Activated CD8-positive, alpha-beta memory T cell treated with anti-CD3 and anti-CD28 coated beads, Interleukin-2, amount 50 U/mL, for 24 hours (primary cell): ENCODE data around the gene NHLH1.

Source experiments
- DNase-seq: peaks from one replicate; pipeline ENCODE4 v3.0.0-alpha.2; 2020; ENCODE audit errors: extremely low read depth

Gene NHLH1

DNA sequence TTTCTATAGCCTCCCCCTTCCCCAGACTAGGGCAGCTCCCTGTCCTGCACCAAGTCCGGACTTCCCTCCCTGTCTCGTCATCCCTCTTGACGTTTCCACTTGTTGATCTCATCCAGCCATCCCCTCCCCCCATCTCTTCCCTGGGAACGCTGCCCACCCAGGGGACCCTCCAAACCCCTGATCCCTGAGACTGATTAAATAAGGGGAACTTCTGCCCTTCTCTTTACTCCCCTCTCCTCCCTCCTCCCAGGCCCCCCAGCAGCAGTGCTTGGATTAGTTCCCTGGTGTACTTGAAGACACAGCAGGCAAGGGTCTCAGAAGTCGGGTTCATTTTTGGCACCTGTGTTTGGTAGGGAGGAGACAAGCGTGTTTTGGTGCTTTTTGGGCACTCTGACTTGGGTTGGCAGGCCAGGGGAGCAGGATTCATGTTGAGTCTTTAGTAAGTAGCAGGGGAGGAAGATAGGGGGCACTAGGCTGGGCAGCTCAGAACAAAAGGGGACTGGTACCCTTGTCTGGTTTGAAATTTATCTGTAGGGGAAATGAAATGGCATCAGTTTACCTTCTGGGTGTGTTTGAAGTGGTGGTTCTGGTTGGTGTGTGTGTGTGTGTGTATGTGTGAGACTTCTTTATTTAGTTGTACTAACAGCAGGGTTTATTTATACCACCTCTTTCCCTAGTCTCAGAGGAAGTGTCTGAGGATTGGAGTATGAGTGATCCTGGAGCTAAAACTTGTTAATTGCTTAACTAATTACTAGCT is 44.6 kb downstream of the NHLH1 start:
- no peak for DNase-seq

- no peak for DNase-seq
These were observed 45.1 kb downstream of the NHLH1 start for GRCh38 chr1:160412028-160412362.

- DNase-seq: no peak
These were observed 46.8 kb downstream of the NHLH1 start for GRCh38 chr1:160413716-160414115.

DNA sequence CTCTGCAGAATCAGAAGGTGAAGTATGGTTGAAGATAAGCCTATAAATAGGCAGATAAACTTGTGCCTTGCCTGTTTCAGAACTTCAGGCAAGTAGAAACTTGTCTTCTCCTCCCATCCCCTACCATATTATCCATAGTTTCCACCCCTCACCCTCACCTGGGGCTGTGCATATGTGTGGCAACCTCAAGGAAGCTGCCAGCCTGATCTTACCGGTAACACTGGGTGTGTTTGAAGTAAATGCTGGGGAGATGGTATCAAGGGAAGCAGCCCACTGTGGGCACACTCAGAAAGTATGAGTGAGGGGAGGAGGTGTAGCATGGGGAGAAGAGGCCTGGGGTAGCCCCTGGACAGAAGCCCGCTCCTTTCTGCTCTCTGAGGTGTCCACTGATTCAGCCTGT is 48.0 kb downstream of the NHLH1 start:
- no peak for DNase-seq

DNA sequence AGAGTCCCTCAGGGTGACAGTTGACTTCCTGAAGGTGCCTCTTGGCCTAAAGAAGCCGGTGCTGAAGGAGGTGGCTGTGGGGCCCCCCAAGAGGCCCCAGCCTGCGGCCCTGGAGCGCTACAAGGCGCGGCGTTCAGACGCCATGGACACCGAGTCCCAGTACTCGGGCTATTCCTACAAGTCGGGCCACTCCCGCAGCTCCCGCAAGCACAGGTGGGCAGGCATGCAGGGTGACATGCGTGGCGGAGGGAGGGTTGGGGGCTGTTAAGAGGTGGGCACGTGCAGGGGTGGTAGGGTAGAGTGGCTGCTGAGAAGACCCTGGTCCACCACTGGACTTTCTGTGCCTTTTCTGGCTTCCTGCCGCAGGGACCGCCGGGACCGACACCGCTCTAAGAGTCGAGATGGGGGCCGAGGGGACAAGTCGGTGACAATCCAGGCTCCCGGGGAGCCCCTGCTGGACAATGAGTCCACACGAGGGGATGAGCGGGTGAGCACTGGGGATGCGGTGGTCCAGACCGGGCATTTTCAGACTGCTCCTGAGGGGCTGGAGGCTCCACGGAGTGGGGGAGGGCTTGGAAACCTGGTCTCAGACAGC is 48.9 kb downstream of the NHLH1 start:
- no peak for DNase-seq

DNA sequence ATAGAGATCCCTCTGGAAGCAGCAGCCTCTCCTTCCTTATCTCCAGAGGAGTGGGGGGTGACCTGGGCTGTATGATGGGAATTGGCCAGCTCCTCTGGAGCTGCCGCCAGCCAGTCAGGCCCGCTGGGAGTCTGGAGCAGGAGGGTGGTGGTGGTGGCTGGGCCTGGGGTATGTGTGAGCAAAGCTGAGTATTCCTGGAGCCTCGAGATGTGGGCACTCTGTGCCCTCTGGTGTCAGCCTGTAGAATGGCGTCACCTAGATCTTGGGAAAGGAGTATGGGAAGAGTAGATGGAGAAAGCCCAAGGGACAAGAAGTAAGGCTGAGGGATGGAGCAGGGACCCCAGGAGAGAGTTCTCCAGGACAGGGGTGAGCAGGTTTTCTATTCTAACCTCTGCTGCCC is 49.5 kb downstream of the NHLH1 start:
- DNase-seq: no peak

DNA sequence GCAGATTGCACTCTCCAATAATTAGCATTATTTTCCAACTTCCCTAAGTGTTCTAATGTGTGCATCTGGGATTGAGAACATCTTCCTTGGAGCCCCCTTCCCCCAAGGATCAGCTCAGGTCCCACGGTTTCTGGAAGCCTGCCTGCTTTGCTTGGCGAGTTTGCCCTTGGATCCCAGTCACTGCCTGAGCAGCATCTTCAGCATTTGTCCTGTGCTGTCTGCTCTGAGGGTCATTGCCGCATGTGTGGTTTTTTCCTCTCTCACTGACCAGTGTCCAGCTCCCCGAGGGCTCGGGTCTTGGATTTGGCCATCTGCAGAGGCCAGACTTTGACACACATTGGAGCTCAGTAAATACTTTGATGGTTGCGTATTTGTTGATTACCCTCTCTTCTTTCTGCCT is 51.6 kb downstream of the NHLH1 start:
- no peak for DNase-seq

DNA sequence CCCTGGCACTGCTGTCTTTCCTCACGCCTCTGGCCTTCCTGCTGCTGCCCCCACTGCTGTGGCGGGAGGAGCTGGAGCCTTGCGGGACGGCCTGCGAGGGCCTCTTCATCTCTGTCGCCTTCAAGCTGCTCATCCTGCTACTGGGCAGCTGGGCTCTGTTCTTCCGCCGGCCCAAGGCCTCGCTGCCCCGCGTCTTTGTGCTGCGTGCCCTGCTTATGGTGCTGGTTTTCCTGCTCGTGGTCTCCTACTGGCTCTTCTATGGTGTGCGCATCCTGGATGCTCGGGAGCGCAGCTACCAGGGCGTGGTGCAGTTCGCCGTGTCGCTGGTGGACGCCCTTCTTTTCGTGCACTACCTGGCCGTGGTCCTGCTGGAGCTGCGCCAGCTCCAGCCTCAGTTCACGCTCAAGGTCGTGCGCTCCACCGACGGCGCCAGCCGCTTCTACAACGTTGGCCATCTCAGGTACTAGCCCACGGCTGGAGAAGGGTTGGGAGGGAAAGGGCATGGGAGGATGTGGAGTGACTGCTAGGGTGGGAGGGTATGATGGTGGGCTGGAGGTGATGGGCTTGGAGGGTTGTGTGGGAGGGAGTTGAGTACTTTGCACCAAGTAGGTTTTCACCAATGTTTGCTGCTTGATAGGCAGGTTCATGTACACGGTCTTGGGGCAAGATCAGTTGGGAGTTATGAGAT is 52.4 kb downstream of the NHLH1 start:
- no peak for DNase-seq

GRCh38 chr1:160419838-160420169 is 52.9 kb downstream of the NHLH1 start:
- DNase-seq: no peak

GRCh38 chr1:160420881-160421842 is 54.3 kb downstream of the NHLH1 start:
- DNase-seq: no peak

- no peak for DNase-seq
These were observed 55.0 kb downstream of the NHLH1 start for GRCh38 chr1:160421881-160422280.
